GM12892 (cell line): ENCODE measurements around the gene PRCC.

Experiments used
- POLR2A ChIP-seq: IDR thresholded peaks from 2 replicates; pipeline ENCODE4 v1.6.1; 2011; ENCODE audit warnings: low read depth, low read length, control low read depth
- POLR2AphosphoS5 ChIP-seq: IDR thresholded peaks from 2 replicates; pipeline ENCODE4 v1.6.1; 2011; ENCODE audit warnings: low read depth, low read length, control low read depth
- TAF1 ChIP-seq: IDR thresholded peaks from 2 replicates; pipeline ENCODE4 v1.6.1; 2011; ENCODE audit warnings: low read depth, mild to moderate bottlenecking, control low read depth, low read length, borderline replicate concordance

GRCh38 chr1:156823210-156823790 is 56.0 kb downstream of the PRCC start:
- TF ChIP-seq POLR2A (no peak), TAF1 (no peak), POLR2AphosphoS5 (no peak)
